ENCODE measurements around the gene MGAT1.
A peak's percentile ranks its signal among the peaks of the same experiment; 100 is the strongest.

The MGAT1 gene

GRCh38 chr5:180817893-180818674 is 15.5 kb upstream of the MGAT1 start:
- TF ChIP-seq, protein P1, sequence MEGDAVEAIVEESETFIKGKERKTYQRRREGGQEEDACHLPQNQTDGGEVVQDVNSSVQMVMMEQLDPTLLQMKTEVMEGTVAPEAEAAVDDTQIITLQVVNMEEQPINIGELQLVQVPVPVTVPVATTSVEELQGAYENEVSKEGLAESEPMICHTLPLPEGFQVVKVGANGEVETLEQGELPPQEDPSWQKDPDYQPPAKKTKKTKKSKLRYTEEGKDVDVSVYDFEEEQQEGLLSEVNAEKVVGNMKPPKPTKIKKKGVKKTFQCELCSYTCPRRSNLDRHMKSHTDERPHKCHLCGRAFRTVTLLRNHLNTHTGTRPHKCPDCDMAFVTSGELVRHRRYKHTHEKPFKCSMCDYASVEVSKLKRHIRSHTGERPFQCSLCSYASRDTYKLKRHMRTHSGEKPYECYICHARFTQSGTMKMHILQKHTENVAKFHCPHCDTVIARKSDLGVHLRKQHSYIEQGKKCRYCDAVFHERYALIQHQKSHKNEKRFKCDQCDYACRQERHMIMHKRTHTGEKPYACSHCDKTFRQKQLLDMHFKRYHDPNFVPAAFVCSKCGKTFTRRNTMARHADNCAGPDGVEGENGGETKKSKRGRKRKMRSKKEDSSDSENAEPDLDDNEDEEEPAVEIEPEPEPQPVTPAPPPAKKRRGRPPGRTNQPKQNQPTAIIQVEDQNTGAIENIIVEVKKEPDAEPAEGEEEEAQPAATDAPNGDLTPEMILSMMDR (IDR thresholded peaks at IDR 0.05; ENCODE audit: control insufficient read depth, insufficient read depth, low read depth, low read length, missing control alignments), result no peak
- H3K4me3 ChIP-seq (ENCODE audit: control insufficient read depth, low read depth, low read length), result no peak overlapping the region
- DNase-seq (ENCODE audit: low read depth), result no peak

DNA sequence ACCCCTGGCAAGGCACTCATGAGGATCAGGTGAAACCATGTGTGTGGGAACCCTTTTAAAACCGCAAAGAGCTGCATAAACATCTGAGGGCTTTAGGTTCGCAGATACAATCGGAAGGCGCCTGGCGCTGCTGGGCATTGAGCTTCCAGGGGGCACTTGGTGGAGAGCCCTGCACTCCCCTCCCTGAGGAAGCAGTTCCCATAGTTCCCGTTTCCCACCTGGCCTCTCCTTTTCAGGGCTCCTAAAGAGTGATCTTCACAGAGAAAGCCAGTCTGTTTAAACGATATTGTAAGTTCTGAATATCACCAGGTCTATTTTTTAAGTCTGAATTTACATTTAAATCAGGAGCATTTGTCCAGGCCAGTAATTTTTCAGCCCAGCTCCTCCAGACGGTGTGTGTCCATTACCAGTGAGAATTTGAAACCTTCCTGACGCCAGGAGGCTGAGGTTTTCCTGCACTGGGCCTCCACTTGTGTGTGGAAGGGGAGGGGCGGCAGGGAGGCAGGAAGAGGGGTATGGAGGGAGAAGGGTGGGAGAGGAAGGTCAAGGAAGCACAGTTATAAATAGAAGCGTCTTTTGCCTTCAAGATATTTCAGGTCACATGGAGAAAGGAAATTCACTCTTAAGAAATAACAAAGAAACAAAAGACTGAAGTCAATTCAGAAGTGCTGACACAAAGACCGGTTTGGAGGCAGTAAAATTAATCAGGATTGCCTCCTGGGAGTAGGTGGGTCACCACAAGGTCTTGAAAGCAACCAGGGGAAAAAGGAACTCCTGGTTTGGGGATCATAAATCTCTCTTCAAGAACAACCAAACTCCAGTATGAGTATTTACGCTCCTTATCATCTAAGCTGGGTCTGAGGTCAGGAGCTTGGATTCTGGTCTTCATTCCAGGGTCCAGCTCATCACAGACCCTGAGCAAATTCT is 14.3 kb upstream of the MGAT1 start:
- no peak overlapping the region for H3K4me3 ChIP-seq (ENCODE audit: control insufficient read depth, low read depth, low read length)
- TF ChIP-seq, protein P1 (IDR thresholded peaks at IDR 0.05; ENCODE audit: control insufficient read depth, insufficient read depth, low read depth, low read length, missing control alignments), result no peak
- no peak for DNase-seq (ENCODE audit: low read depth)

DNA sequence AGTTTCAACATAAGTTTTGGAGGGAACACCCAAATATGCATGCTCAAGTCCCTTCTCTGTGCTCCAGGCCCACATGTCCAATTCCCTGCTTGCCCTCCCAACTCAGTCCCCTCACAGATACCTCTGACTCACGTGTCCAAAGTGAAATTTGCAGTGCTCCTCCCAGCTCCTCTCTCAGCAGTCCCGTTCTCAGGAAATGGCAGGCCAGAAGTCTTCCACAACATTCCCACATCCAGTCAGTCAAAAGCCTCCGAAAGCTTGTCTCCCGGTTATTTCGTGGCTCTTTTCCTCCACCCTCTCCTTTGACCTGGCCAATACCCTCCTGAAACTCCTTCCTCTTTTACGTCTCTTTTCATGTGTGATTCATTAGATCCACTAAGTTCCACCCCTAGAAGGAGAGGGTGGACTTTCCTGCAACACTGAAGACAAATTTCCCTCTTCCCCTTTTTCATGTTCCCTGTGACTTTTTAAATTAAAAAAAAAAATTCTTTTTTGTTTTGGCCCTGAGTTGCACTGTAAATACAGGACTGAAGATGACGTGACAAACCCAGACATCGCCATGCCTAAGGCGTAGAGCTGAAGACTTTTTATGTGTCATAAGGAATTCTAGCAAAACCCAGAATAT is 12.8 kb upstream of the MGAT1 start:
- TF ChIP-seq, protein P1 (IDR thresholded peaks at IDR 0.05; ENCODE audit: control insufficient read depth, insufficient read depth, low read depth, low read length, missing control alignments), result no peak
- no peak for DNase-seq (ENCODE audit: low read depth)
- H3K4me3 ChIP-seq (ENCODE audit: control insufficient read depth, low read depth, low read length), result no peak overlapping the region

DNA sequence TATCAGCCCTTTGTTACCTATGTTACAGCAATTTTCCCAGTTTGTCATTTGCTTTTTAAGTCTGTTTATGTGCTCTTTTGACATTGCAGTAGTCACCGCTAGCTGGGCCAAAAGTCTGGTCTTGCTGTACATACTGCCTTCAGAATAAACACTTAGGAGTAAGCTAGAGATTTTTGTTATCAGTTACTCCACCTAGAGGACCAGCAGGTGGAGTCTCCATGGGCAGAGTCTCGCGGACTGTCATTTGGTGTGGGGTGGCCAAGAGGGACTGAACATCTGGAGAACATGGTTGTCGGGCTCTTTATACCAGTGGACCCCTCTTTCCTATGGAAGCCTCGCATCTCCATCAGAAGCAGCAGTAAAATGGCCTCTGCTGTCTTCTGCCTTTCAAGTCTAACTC is 10.8 kb upstream of the MGAT1 start:
- DNase-seq (ENCODE audit: low read depth), result no peak
- TF ChIP-seq, protein P1 (IDR thresholded peaks at IDR 0.05; ENCODE audit: control insufficient read depth, insufficient read depth, low read depth, low read length, missing control alignments), result no peak
- H3K4me3 ChIP-seq (ENCODE audit: control insufficient read depth, low read depth, low read length), result no peak overlapping the region

GRCh38 chr5:180811623-180812124 is 9.1 kb upstream of the MGAT1 start:
- DNase-seq (ENCODE audit: low read depth), result no peak
- H3K4me3 ChIP-seq (ENCODE audit: control insufficient read depth, low read depth, low read length), result no peak overlapping the region
- TF ChIP-seq, protein P1 (IDR thresholded peaks at IDR 0.05; ENCODE audit: control insufficient read depth, insufficient read depth, low read depth, low read length, missing control alignments), result no peak

DNA sequence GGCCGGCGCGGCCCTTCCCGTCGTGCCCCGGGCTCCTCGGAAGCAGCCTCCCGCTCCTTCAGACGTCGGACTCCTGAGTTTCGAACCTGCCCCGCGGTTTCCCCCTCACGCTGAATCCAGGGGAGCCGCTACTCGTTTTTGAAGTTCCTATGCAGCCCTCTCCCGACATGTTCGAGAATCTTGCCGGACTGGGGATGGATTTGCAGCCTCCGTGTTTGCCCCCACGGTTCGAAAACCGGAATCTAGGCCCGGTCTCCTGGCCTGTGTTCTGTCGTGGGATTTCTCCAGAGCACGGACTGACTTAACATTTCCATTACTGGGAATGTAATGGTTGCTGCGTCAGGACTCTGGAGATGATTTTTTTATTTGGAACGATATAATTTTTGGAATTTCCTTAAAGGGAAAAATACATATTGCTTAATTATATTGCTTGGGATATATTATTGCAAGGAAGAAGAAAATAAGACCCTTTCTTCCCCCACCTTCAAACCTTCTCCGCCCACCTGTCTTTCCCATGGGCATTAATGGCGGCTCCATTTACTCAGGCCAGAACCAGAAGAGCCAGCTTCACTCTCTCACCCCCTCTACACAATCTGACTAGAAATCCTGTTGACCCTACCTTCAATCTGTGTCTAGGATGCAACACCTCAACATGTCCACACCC is 8.5 kb upstream of the MGAT1 start:
- peak overlapping the region; percentile 86 for H3K4me3 ChIP-seq (ENCODE audit: control insufficient read depth, low read depth, low read length)
- TF ChIP-seq, protein P1 (IDR thresholded peaks at IDR 0.05; ENCODE audit: control insufficient read depth, insufficient read depth, low read depth, low read length, missing control alignments), result no peak
- no peak for DNase-seq (ENCODE audit: low read depth)
